Keratinocyte (primary cell): ENCODE results near the gene NECTIN1. TPM values are rescaled to one million over a fixed set of nuclear protein-coding genes. Genes with fewer than 3 reads are reported as not detected.

Source experiments
- DNase-seq: peaks from one replicate; pipeline ENCODE4 v3.0.0-alpha.2; 2011; ENCODE audit warnings: low read depth, missing footprints, low spot score
- FAIRE-seq: peaks from 2 replicates; lab custom pipeline; 2011; peaks lifted over from hg19 to GRCh38; lab: Jason Lieb, UNC
- H2AFZ ChIP-seq: 2 replicates; pipeline ENCODE4 v1.6.0; 2012; ENCODE audit warnings: low read length, control low read depth, inconsistent platforms; ENCODE audit not compliant: control insufficient read depth
- H3K27ac ChIP-seq: 2 replicates; pipeline ENCODE4 v1.5.1; 2011; ENCODE audit warnings: low read length; ENCODE audit not compliant: control insufficient read depth, insufficient read depth
- H3K27me3 ChIP-seq: 3 replicates; pipeline ENCODE4 v1.6.0; 2011; ENCODE audit warnings: low read length; ENCODE audit not compliant: control insufficient read depth, insufficient read depth; ENCODE audit errors: extremely low read depth
- H3K36me3 ChIP-seq, 2 experiments: 2 replicates in 1 of 2; 3 replicates in 1 of 2; pipeline ENCODE4 v1.5.1; 2011; ENCODE audit warnings: low read length in 2 of 2, mild to moderate bottlenecking in 1 of 2; ENCODE audit not compliant: control insufficient read depth in 2 of 2, insufficient read depth in 2 of 2; ENCODE audit errors: extremely low read depth in 1 of 2
- H3K4me1 ChIP-seq: 3 replicates; pipeline ENCODE4 v1.5.1; 2011; ENCODE audit warnings: low read length; ENCODE audit not compliant: control insufficient read depth, insufficient read depth; ENCODE audit errors: extremely low read depth
- H3K4me2 ChIP-seq: 3 replicates; pipeline ENCODE4 v1.6.0; 2011; ENCODE audit warnings: low read depth, low read length; ENCODE audit not compliant: control insufficient read depth, insufficient read depth; ENCODE audit errors: extremely low read depth
- H3K4me3 ChIP-seq, 3 experiments: fragments of 200-600 bp in 1 of 3; sonication (generic) in 1 of 3; 2 replicates in 2 of 3; 3 replicates in 1 of 3; pipeline ENCODE4 v1.5.1; 2011 to 2016; ENCODE audit warnings: low read length in 3 of 3, mild to moderate bottlenecking in 3 of 3, control low read depth in 2 of 3, inconsistent platforms in 1 of 3, low read depth in 1 of 3, mixed read lengths in 1 of 3, mixed run types in 1 of 3, moderate library complexity in 1 of 3; ENCODE audit not compliant: control insufficient read depth in 2 of 3, insufficient read depth in 2 of 3; ENCODE audit errors: extremely low read depth in 1 of 3
- H3K79me2 ChIP-seq: 2 replicates; pipeline ENCODE4 v1.6.0; 2012; ENCODE audit warnings: low read length; ENCODE audit not compliant: control insufficient read depth, insufficient read depth
- H3K9ac ChIP-seq: 3 replicates; pipeline ENCODE4 v1.6.0; 2011; ENCODE audit warnings: low read length; ENCODE audit not compliant: control insufficient read depth, insufficient read depth; ENCODE audit errors: extremely low read depth
- H3K9me1 ChIP-seq: 3 replicates; pipeline ENCODE4 v1.6.0; 2011; ENCODE audit warnings: low read length; ENCODE audit not compliant: control insufficient read depth, insufficient read depth; ENCODE audit errors: extremely low read depth
- H3K9me3 ChIP-seq: 2 replicates; pipeline ENCODE4 v1.5.1; 2012; ENCODE audit warnings: low read depth, low read length; ENCODE audit not compliant: control insufficient read depth
- H4K20me1 ChIP-seq: 3 replicates; pipeline ENCODE4 v1.6.0; 2011; ENCODE audit warnings: low read length; ENCODE audit not compliant: control insufficient read depth, insufficient read depth; ENCODE audit errors: extremely low read depth
- CTCF ChIP-seq, 3 experiments: IDR thresholded peaks in 1 of 3; conservative IDR thresholded peaks in 1 of 3; optimal IDR thresholded peaks in 1 of 3; 2 replicates in 2 of 3; 3 replicates in 1 of 3; pipeline versions ENCODE3 to v1.5.1; 2011; ENCODE audit warnings: low read length in 3 of 3, mild to moderate bottlenecking in 3 of 3, moderate library complexity in 2 of 3, control low read depth in 1 of 3, inconsistent platforms in 1 of 3; ENCODE audit not compliant: insufficient read depth in 2 of 3; ENCODE audit errors: extremely low read depth in 1 of 3
- EZH2 ChIP-seq: IDR thresholded peaks from one replicate; pipeline ENCODE4 v1.6.1; 2012; ENCODE audit warnings: inconsistent platforms, mild to moderate bottlenecking, low read length, moderate library complexity
- dilution Hi-C: fragments of 300-500 bp; cut with MboI; formaldehyde crosslinking; loops from one replicate; pipeline ENCODE4 v1.7.0; 2020; ENCODE audit warnings: low sequenced_read_pairs; ENCODE audit not compliant: extremely low pct_ligation_motif_present
- polyA plus RNA-seq, 5 experiments: library from polyadenylated mRNA; depleted of rRNA in 3 of 5; stranded (reverse) in 3 of 5; stranded (forward) in 1 of 5; unstranded in 1 of 5; fragments of >200 nt; gene quantifications; 1 replicate in 1 of 5; 2 replicates in 3 of 5; 3 replicates in 1 of 5; pipeline versions ENCODE4 v1.2.1 to v1.2.3, GENCODE V29; 2011 to 2012; ENCODE audit warnings: missing spikeins in 2 of 5, low read depth in 1 of 5, low replicate concordance in 1 of 5

The NECTIN1 gene
- polyA plus RNA-seq, 1 donor (not counting 4 experiments of a cell fraction or from before 2014, with no cell fraction given) = 37.5 TPM

DNA sequence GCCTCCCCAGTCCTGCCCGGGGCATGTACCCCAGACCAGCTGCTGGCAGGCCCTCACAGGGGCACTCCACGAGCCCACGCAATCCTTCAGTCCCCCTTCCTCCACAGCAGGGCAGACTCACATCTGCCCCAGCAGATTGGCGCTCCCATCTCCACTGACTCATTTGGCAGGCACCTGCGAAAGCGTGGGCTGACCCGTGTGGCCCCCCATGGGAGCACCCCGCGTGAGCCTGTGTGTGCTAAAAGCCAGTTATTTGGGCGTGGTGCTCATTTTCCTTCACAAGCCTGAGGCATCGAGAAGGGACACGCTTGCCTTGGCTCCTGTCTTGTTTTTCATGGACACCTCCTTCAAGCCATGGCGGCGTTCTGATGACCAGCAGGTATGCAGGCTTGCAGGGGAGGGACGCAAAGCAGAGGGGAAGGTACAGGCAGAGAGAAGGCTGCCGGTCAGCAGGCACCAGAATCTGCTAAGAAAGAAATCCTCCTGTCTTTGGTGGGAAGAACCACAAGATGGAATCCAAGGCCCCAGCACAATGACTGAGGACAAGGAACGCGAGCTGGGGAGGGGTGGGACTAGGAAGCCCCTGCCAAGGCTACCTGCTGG lies 8.6 kb downstream of the NECTIN1 start:
- H3K4me1 ChIP-seq = peaks cover 46% of the 10 kb centered on the region
- H3K9me3 ChIP-seq = no peaks in the 10 kb centered on the region
- FAIRE-seq (no peak), DNase-seq (no peak)
- H3K4me3 ChIP-seq = no peak overlapping the region
- peaks cover 45% of the 10 kb centered on the region for H4K20me1 ChIP-seq
- peaks cover 10 to 33% of the 10 kb centered on the region in 2 experiments for H3K36me3 ChIP-seq
- no peak for TF ChIP-seq CTCF (optimal IDR thresholded peaks at IDR 0.05 in 1 of 3, IDR thresholded peaks at IDR 0.05 in 1 of 3, conservative IDR thresholded peaks at IDR 0.05 in 1 of 3; ENCODE audit: extremely low read depth in 1 of 3, insufficient read depth in 2 of 3, low read length in 3 of 3)
- no peak for TF ChIP-seq EZH2
- dilution Hi-C loops = no loop called here
- H3K27ac ChIP-seq = no peak overlapping the region
- peaks cover 97% of the 10 kb centered on the region for H3K79me2 ChIP-seq
- peaks cover 9% of the 10 kb centered on the region for H3K9me1 ChIP-seq
- no peak overlapping the region for H2AFZ ChIP-seq
- H3K27me3 ChIP-seq = no peaks in the 10 kb centered on the region
- H3K9ac ChIP-seq = no peak overlapping the region
- H3K4me2 ChIP-seq = no peak overlapping the region

- no peak overlapping the region for H3K9ac ChIP-seq
- no peak overlapping the region for H3K27ac ChIP-seq
- TF ChIP-seq EZH2 (no peak), CTCF (optimal IDR thresholded peaks at IDR 0.05 in 1 of 3, IDR thresholded peaks at IDR 0.05 in 1 of 3, conservative IDR thresholded peaks at IDR 0.05 in 1 of 3; ENCODE audit: extremely low read depth in 1 of 3, insufficient read depth in 2 of 3, low read length in 3 of 3) (no peak)
- peaks cover 9% of the 10 kb centered on the region for H3K9me1 ChIP-seq
- no peak for DNase-seq
- dilution Hi-C loops = no loop called here
- peaks cover 39% of the 10 kb centered on the region for H3K4me1 ChIP-seq
- no peak overlapping the region for H3K4me2 ChIP-seq
- peaks cover 7 to 23% of the 10 kb centered on the region in 2 experiments for H3K36me3 ChIP-seq
- H3K9me3 ChIP-seq = no peaks in the 10 kb centered on the region
- H3K27me3 ChIP-seq = no peaks in the 10 kb centered on the region
- no peak for FAIRE-seq
- H4K20me1 ChIP-seq = peaks cover 28% of the 10 kb centered on the region
- no peak overlapping the region for H3K4me3 ChIP-seq
- peaks cover 95% of the 10 kb centered on the region for H3K79me2 ChIP-seq
- H2AFZ ChIP-seq = no peak overlapping the region
Measured at GRCh38 chr11:119717839-119718534, 11.0 kb downstream of the NECTIN1 start.
